Measurements from ENCODE around the gene FCHSD2. TPM values are rescaled to one million over a fixed set of nuclear protein-coding genes. Genes with fewer than 3 reads are reported as not detected.
A peak's percentile ranks its signal among the peaks of the same experiment; 100 is the strongest.

FCHSD2 gene
- total and polyA plus RNA-seq, 2 of the 8 experiments (the other 6 are each of a cell fraction or from before 2014, with no cell fraction given), result 4.1 to 7.8 TPM

- Histone ChIP-seq H3K4me3 (ENCODE audit: extremely low read depth in 1 of 4, insufficient read depth in 2 of 4, low read depth in 3 of 4, low read length in 4 of 4) (no peak overlapping the region), H2AK5ac (ENCODE audit: low read depth, low read length) (no peak overlapping the region), H2BK12ac (ENCODE audit: low read depth, low read length) (no peak overlapping the region), H2BK15ac (ENCODE audit: low read length) (no peak overlapping the region), H3K4me2 (ENCODE audit: insufficient read depth in 1 of 2, low read depth in 2 of 2, low read length in 2 of 2) (no peak overlapping the region), H4K20me1 (replicated peaks in 1 of 2; ENCODE audit: control insufficient read depth in 1 of 2, insufficient read depth in 2 of 2, low read length in 2 of 2) (no peaks in the 10 kb centered on the region), H3K9ac (replicated peaks in 1 of 4; ENCODE audit: extremely low read depth in 1 of 4, low read depth in 3 of 4, low read length in 3 of 4) (no peak overlapping the region), H3K4ac (replicated peaks; ENCODE audit: insufficient read length, low read depth, low read length) (no peak overlapping the region), H3K36me3 (ENCODE audit: control insufficient read depth in 2 of 4, insufficient read depth in 4 of 4, low read length in 3 of 4) (no peaks in the 10 kb centered on the region), H3K23ac (ENCODE audit: insufficient read length) (no peak overlapping the region), H4K8ac (ENCODE audit: extremely low read depth, insufficient read depth, low read length) (no peak overlapping the region), H2BK5ac (ENCODE audit: low read depth, low read length) (peak overlapping the region; percentile 32; the same call in 1 of the 2 replicates), H4K5ac (ENCODE audit: insufficient read length, low read depth, low read length) (no peak overlapping the region), H3K23me2 (ENCODE audit: low read depth, low read length) (no peaks in the 10 kb centered on the region), H3K14ac (ENCODE audit: insufficient read length) (no peak overlapping the region), H3K27ac (ENCODE audit: low read depth, low read length) (no peak overlapping the region), H2BK20ac (ENCODE audit: low read length) (no peak overlapping the region), H2AFZ (ENCODE audit: low read length) (no peak overlapping the region), H3K79me1 (ENCODE audit: low read depth, low read length) (no peaks in the 10 kb centered on the region), H3K79me2 (ENCODE audit: control insufficient read depth in 1 of 2, insufficient read depth in 2 of 2, low read length in 2 of 2) (no peaks in the 10 kb centered on the region), H3K27me3 (replicated peaks in 1 of 4; ENCODE audit: control insufficient read depth in 3 of 4, extremely low read depth in 1 of 4, insufficient read depth in 3 of 4, low read length in 3 of 4) (no peaks in the 10 kb centered on the region), H3K56ac (replicated peaks; ENCODE audit: insufficient read length, low read depth, low read length) (no peak overlapping the region), H3K18ac (ENCODE audit: extremely low read depth, low read length) (no peak overlapping the region), H4K91ac (replicated peaks; ENCODE audit: insufficient read length, low read length) (no peak overlapping the region), H3K4me1 (replicated peaks in 1 of 4; ENCODE audit: control insufficient read depth in 3 of 4, insufficient read depth in 4 of 4, low read length in 3 of 4) (no peaks in the 10 kb centered on the region), H2BK120ac (replicated peaks; ENCODE audit: low read depth, low read length) (no peak overlapping the region), H3K9me3 (ENCODE audit: insufficient read depth in 2 of 2, low read depth in 1 of 2, low read length in 1 of 2) (no peaks in the 10 kb centered on the region)
- ChIA-PET POLR2A (ENCODE audit: partially characterized antibody) (no interaction called here), CTCF (ENCODE audit: partially characterized antibody) (interaction anchor here (0.6 to 9.4 kb wide), 9 partner anchors 7 to 451 kb away, joined by 4 to 258 read pairs (median 28); no protein-coding TSS in a partner anchor)
- no peak for DNase-seq (ENCODE audit: low read depth in 1 of 2, low spot score in 2 of 2)
- FAIRE-seq, result no peak
- no peak for TF ChIP-seq ATF3 (IDR thresholded peaks at IDR 0.05; ENCODE audit: insufficient read depth, low read depth, low read length)
- no peak for TF ChIP-seq SP4 (IDR thresholded peaks at IDR 0.05; ENCODE audit: low read length)
- WGBS, 2 experiments (ENCODE audit: extremely low coverage in 1 of 2, insufficient coverage in 1 of 2, insufficient read length in 1 of 2, insufficient replicate concordance in 2 of 2, low coverage in 1 of 2, low lambda C conversion rate in 2 of 2, missing lambda C conversion rate in 1 of 2), result 67% methylated on average over 5 of the region's 5 CpGs; no CpG with 5 or more reads in 1 of the 2 experiments
These were observed 33.5 kb upstream of the FCHSD2 start for GRCh38 chr11:73175551-73176144.
